MM.1S (cell line): ENCODE measurements around the gene UNC5A.

Experiments used
- DNase-seq: peaks from one replicate; pipeline ENCODE4 v3.0.0-alpha.2; 2015
- H2AFZ ChIP-seq: fragments of 300-600 bp; sonication (generic); 2 replicates; pipeline ENCODE4 v1.6.0; 2016; ENCODE audit warnings: antibody characterized with exemption, low read length
- H3F3A ChIP-seq: fragments of 300-600 bp; sonication (generic); 2 replicates; pipeline ENCODE4 v1.6.1; 2016; ENCODE audit warnings: mild to moderate bottlenecking, antibody characterized with exemption, low read length, moderate library complexity, mixed read lengths; ENCODE audit not compliant: insufficient read depth
- H3K27ac ChIP-seq: fragments of 300-600 bp; sonication (generic); 2 replicates; pipeline ENCODE4 v1.5.1; 2016; ENCODE audit warnings: mild to moderate bottlenecking, low read length
- H3K27me3 ChIP-seq: fragments of 300-600 bp; sonication (generic); replicated peaks from 2 replicates; pipeline ENCODE4 v1.6.0; 2016; ENCODE audit warnings: low read length; ENCODE audit not compliant: insufficient read depth
- H3K36me3 ChIP-seq: fragments of 300-600 bp; sonication (generic); replicated peaks from 2 replicates; pipeline ENCODE4 v1.6.1; 2016; ENCODE audit warnings: mild to moderate bottlenecking, low read length, mixed read lengths; ENCODE audit not compliant: insufficient read depth
- H3K4me1 ChIP-seq: fragments of 300-600 bp; sonication (generic); 2 replicates; pipeline ENCODE4 v1.6.1; 2016; ENCODE audit warnings: low read length, mixed read lengths
- H3K4me2 ChIP-seq: fragments of 300-600 bp; sonication (generic); 2 replicates; pipeline ENCODE4 v1.6.0; 2016; ENCODE audit warnings: low read depth, low read length
- H3K4me3 ChIP-seq: fragments of 300-600 bp; sonication (generic); 2 replicates; pipeline ENCODE4 v1.5.1; 2016; ENCODE audit warnings: low read length, mixed read lengths
- H3K79me2 ChIP-seq: fragments of 300-600 bp; sonication (generic); 2 replicates; pipeline ENCODE4 v1.6.1; 2016; ENCODE audit warnings: mixed run types, low read length, mixed read lengths
- H3K9ac ChIP-seq: fragments of 300-600 bp; sonication (generic); 2 replicates; pipeline ENCODE4 v1.6.1; 2016; ENCODE audit warnings: low read length, mixed read lengths
- H3K9me2 ChIP-seq: fragments of 300-600 bp; sonication (generic); replicated peaks from 2 replicates; pipeline ENCODE4 v1.6.1; 2016; ENCODE audit warnings: mild to moderate bottlenecking, low read length, mixed read lengths; ENCODE audit not compliant: insufficient read depth
- H3K9me3 ChIP-seq: fragments of 300-600 bp; sonication (generic); replicated peaks from 2 replicates; pipeline ENCODE4 v1.6.1; 2016; ENCODE audit warnings: mild to moderate bottlenecking, low read length, mixed read lengths; ENCODE audit not compliant: insufficient read depth
- H4K20me1 ChIP-seq: fragments of 300-600 bp; sonication (generic); 2 replicates; pipeline ENCODE4 v1.6.1; 2016; ENCODE audit warnings: mild to moderate bottlenecking, low read length, moderate library complexity, mixed read lengths; ENCODE audit not compliant: insufficient read depth
- CTCF ChIP-seq: fragments of 300-600 bp; sonication (generic); IDR thresholded peaks from 2 replicates; pipeline ENCODE4 v1.5.1; 2016; ENCODE audit warnings: antibody characterized with exemption, low read length, mixed read lengths
- EZH2 ChIP-seq: fragments of 300-600 bp; sonication (generic); optimal IDR thresholded peaks from 2 replicates; pipeline ENCODE3; 2017; ENCODE audit warnings: low read depth, mild to moderate bottlenecking, antibody characterized with exemption, low read length, mixed read lengths
- EZH2phosphoT487 ChIP-seq: fragments of 300-600 bp; sonication (generic); IDR thresholded peaks from 2 replicates; pipeline ENCODE4 v1.6.1; 2018; ENCODE audit warnings: antibody characterized with exemption, low read length

The UNC5A gene

GRCh38 chr5:176773408-176774035 is 36.8 kb upstream of the UNC5A start:
- Histone ChIP-seq H3K27me3 (peaks cover 87% of the 10 kb centered on the region), H3K4me1 (no peaks in the 10 kb centered on the region), H3K9me3 (no peaks in the 10 kb centered on the region), H3K4me2 (no peak overlapping the region), H3K79me2 (no peaks in the 10 kb centered on the region), H3K36me3 (no peaks in the 10 kb centered on the region), H3K9ac (no peak overlapping the region), H2AFZ (no peak overlapping the region), H4K20me1 (no peaks in the 10 kb centered on the region), H3K4me3 (no peak overlapping the region), H3K27ac (no peak overlapping the region), H3K9me2 (no peaks in the 10 kb centered on the region), H3F3A (no peaks in the 10 kb centered on the region)
- DNase-seq = no peak
- TF ChIP-seq EZH2phosphoT487 (no peak), CTCF (no peak), EZH2 (no peak)

GRCh38 chr5:176774216-176775171 is 35.9 kb upstream of the UNC5A start:
- H3K36me3 ChIP-seq = no peaks in the 10 kb centered on the region
- H2AFZ ChIP-seq = no peak overlapping the region
- no peaks in the 10 kb centered on the region for H4K20me1 ChIP-seq
- H3K79me2 ChIP-seq = no peaks in the 10 kb centered on the region
- no peak for DNase-seq
- no peak overlapping the region for H3K4me3 ChIP-seq
- H3K27me3 ChIP-seq = peaks cover 89% of the 10 kb centered on the region
- no peaks in the 10 kb centered on the region for H3F3A ChIP-seq
- H3K4me2 ChIP-seq = no peak overlapping the region
- H3K9me2 ChIP-seq = no peaks in the 10 kb centered on the region
- H3K9me3 ChIP-seq = no peaks in the 10 kb centered on the region
- no peaks in the 10 kb centered on the region for H3K4me1 ChIP-seq
- no peak overlapping the region for H3K9ac ChIP-seq
- H3K27ac ChIP-seq = no peak overlapping the region
- TF ChIP-seq EZH2phosphoT487 (no peak), CTCF (no peak), EZH2 (no peak)

- Histone ChIP-seq H3K36me3 (no peaks in the 10 kb centered on the region), H2AFZ (no peak overlapping the region), H3K9me2 (no peaks in the 10 kb centered on the region), H3K79me2 (no peaks in the 10 kb centered on the region), H3K9ac (no peak overlapping the region), H3K27ac (no peak overlapping the region), H3K9me3 (no peaks in the 10 kb centered on the region), H3K4me2 (no peak overlapping the region), H4K20me1 (no peaks in the 10 kb centered on the region), H3K4me3 (no peak overlapping the region), H3K4me1 (no peaks in the 10 kb centered on the region), H3K27me3 (peaks cover 90% of the 10 kb centered on the region), H3F3A (no peaks in the 10 kb centered on the region)
- DNase-seq = no peak
- TF ChIP-seq EZH2phosphoT487 (no peak), EZH2 (no peak), CTCF (no peak)
Observed at GRCh38 chr5:176775409-176775808, 35.0 kb upstream of the UNC5A start.
